ENCODE measurements around the gene MGST2. TPM values are rescaled to one million over a fixed set of nuclear protein-coding genes. Genes with fewer than 3 reads are reported as not detected.

The MGST2 gene
- total and polyA plus RNA-seq, 10 of the 15 experiments (the other 5 are each of a cell fraction or from before 2014, with no cell fraction given) = 19.0 to 50.1 (median 30.6) TPM

DNA sequence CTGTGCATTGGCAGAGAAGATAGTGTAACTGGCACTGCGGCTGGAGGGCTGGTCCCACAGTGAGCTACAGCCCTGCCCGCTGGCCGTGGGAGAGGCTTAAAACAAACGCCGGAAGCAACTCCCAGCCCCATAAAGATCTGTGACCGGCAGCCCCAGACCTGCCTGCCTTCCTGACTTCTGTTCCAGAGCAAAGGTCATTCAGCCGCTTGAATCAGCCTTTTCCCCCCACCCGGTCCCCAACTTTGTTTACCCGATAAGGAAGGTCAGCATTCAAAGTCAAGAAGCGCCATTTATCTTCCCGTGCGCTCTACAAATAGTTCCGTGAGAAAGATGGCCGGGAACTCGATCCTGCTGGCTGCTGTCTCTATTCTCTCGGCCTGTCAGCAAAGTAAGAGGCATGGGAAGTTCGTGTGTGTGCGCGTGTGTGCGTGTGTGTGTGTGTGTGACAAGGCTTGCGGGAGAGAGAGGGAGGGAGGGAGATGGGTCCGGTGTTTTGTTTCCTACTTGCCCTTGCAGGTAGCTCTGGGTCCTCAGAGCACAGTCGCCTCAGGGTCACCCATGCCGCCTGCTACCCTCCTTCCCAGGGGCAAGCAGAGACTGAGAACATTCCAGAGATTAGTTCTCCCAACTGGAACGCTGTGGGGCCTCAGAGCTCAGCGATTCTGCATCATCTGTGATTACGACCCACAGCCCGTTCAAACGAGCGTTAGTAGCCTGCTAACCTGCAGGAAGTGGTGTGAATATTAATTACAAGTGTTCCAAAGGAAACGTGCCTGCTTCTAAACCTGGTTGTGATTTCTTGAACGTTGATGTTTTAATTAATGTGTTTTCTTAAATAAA is at the start of gene MGST2 (continued):
- TF ChIP-seq, protein P1, sequence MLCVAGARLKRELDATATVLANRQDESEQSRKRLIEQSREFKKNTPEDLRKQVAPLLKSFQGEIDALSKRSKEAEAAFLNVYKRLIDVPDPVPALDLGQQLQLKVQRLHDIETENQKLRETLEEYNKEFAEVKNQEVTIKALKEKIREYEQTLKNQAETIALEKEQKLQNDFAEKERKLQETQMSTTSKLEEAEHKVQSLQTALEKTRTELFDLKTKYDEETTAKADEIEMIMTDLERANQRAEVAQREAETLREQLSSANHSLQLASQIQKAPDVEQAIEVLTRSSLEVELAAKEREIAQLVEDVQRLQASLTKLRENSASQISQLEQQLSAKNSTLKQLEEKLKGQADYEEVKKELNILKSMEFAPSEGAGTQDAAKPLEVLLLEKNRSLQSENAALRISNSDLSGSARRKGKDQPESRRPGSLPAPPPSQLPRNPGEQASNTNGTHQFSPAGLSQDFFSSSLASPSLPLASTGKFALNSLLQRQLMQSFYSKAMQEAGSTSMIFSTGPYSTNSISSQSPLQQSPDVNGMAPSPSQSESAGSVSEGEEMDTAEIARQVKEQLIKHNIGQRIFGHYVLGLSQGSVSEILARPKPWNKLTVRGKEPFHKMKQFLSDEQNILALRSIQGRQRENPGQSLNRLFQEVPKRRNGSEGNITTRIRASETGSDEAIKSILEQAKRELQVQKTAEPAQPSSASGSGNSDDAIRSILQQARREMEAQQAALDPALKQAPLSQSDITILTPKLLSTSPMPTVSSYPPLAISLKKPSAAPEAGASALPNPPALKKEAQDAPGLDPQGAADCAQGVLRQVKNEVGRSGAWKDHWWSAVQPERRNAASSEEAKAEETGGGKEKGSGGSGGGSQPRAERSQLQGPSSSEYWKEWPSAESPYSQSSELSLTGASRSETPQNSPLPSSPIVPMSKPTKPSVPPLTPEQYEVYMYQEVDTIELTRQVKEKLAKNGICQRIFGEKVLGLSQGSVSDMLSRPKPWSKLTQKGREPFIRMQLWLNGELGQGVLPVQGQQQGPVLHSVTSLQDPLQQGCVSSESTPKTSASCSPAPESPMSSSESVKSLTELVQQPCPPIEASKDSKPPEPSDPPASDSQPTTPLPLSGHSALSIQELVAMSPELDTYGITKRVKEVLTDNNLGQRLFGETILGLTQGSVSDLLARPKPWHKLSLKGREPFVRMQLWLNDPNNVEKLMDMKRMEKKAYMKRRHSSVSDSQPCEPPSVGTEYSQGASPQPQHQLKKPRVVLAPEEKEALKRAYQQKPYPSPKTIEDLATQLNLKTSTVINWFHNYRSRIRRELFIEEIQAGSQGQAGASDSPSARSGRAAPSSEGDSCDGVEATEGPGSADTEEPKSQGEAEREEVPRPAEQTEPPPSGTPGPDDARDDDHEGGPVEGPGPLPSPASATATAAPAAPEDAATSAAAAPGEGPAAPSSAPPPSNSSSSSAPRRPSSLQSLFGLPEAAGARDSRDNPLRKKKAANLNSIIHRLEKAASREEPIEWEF (IDR thresholded peaks at IDR 0.05; ENCODE audit: insufficient replicate concordance, low read depth, low read length) = no peak
- TF ChIP-seq, protein P2, sequence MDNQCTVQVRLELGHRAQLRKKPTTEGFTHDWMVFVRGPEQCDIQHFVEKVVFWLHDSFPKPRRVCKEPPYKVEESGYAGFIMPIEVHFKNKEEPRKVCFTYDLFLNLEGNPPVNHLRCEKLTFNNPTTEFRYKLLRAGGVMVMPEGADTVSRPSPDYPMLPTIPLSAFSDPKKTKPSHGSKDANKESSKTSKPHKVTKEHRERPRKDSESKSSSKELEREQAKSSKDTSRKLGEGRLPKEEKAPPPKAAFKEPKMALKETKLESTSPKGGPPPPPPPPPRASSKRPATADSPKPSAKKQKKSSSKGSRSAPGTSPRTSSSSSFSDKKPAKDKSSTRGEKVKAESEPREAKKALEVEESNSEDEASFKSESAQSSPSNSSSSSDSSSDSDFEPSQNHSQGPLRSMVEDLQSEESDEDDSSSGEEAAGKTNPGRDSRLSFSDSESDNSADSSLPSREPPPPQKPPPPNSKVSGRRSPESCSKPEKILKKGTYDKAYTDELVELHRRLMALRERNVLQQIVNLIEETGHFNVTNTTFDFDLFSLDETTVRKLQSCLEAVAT (IDR thresholded peaks at IDR 0.05) = 0 out of 2 replicates have a peak, but pooled peaks have one; percentile 52
- TF ChIP-seq ETV6 (conservative IDR thresholded peaks at IDR 0.05 in 1 of 2, IDR thresholded peaks at IDR 0.05 in 1 of 2; ENCODE audit: borderline replicate concordance in 1 of 2, low read depth in 1 of 2) (no peak), RUNX3 (IDR thresholded peaks at IDR 0.05; ENCODE audit: low read length) (no peak; the same call in 1 of the 2 replicates), NFXL1 (IDR thresholded peaks at IDR 0.05; ENCODE audit: borderline replicate concordance) (no peak), YY1 (IDR thresholded peaks at IDR 0.05; ENCODE audit: low read depth, low read length) (peak; percentile 84), RFX5 (IDR thresholded peaks at IDR 0.05; ENCODE audit: low read depth, low read length) (no peak), GABPA (IDR thresholded peaks at IDR 0.05; ENCODE audit: low read depth) (0 out of 2 replicates have a peak, but pooled peaks have one; percentile 26), IKZF1 (conservative IDR thresholded peaks at IDR 0.05) (peak; percentile 38; the same call in 1 of the 2 replicates), TAF1 (IDR thresholded peaks at IDR 0.05; ENCODE audit: borderline replicate concordance, low read depth, low read length) (peak; percentile 40), ESRRA (IDR thresholded peaks at IDR 0.05; ENCODE audit: low read length) (no peak), LARP7 (IDR thresholded peaks at IDR 0.05) (0 out of 2 replicates have a peak, but pooled peaks have one; percentile 20), EGR1 (IDR thresholded peaks at IDR 0.05; ENCODE audit: borderline replicate concordance in 1 of 2, low read depth in 2 of 2, low read length in 2 of 2) (no peak), MYC (IDR thresholded peaks at IDR 0.05; ENCODE audit: insufficient read depth, insufficient read length, insufficient replicate concordance, low read length, severe bottlenecking) (no peak), NFYA (IDR thresholded peaks at IDR 0.05; ENCODE audit: borderline replicate concordance, low read depth, low read length) (no peak), FOXK2 (IDR thresholded peaks at IDR 0.05) (no peak), CREB1 (IDR thresholded peaks at IDR 0.05; ENCODE audit: low read depth) (no peak), BHLHE40 (IDR thresholded peaks at IDR 0.05; ENCODE audit: borderline replicate concordance in 1 of 2, low read depth in 2 of 2, low read length in 1 of 2) (peak in 1 of 2 experiments; percentile 31; a peak in 1 of 4 replicates)
- TF ChIP-seq, protein P3, sequence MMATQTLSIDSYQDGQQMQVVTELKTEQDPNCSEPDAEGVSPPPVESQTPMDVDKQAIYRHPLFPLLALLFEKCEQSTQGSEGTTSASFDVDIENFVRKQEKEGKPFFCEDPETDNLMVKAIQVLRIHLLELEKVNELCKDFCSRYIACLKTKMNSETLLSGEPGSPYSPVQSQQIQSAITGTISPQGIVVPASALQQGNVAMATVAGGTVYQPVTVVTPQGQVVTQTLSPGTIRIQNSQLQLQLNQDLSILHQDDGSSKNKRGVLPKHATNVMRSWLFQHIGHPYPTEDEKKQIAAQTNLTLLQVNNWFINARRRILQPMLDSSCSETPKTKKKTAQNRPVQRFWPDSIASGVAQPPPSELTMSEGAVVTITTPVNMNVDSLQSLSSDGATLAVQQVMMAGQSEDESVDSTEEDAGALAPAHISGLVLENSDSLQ (IDR thresholded peaks at IDR 0.05) = peak; percentile 44; the same call in 1 of the 2 replicates
- TF ChIP-seq, protein P4, sequence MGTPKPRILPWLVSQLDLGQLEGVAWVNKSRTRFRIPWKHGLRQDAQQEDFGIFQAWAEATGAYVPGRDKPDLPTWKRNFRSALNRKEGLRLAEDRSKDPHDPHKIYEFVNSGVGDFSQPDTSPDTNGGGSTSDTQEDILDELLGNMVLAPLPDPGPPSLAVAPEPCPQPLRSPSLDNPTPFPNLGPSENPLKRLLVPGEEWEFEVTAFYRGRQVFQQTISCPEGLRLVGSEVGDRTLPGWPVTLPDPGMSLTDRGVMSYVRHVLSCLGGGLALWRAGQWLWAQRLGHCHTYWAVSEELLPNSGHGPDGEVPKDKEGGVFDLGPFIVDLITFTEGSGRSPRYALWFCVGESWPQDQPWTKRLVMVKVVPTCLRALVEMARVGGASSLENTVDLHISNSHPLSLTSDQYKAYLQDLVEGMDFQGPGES (IDR thresholded peaks at IDR 0.05) = 0 out of 2 replicates have a peak, but pooled peaks have one; percentile 24
